OCI-LY3 (cell line): ENCODE results near the gene CD96.

ENCODE experiments used
- EZH2phosphoT487 ChIP-seq: fragments of 200-600 bp; shearing (Covaris generic); IDR thresholded peaks from 2 replicates; pipeline ENCODE4 v1.6.1; 2018; ENCODE audit warnings: antibody characterized with exemption, mixed run types, low read depth
- TF ChIP-seq, protein P1 (sequence below): fragments of 200-600, 300-600 bp; sonication (generic); IDR thresholded peaks from 2 replicates; pipeline ENCODE4 v1.5.1; 2014; ENCODE audit warnings: antibody characterized with exemption, low read length, low read depth

DNA sequence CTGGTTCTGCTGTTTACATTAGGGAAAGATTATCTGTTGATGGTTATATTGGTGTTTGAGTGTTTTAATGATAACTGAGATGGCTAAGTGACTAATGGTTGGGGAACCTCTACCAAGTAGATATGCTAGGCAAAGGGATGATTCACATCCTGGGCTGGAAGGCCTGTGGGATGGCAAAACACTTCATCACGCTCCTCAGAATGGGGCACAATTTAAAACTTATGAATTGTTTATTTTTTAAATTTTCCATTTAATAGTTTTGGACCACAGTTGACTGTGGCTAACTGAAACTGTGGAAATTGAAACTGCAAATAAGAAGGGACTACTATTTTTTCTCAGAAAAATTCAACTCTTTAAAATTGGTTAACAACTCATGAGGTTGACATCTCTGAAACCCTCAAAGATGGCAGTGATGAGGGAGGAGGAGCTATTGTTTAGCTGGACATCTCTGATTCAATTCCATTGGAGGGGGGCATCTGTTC, 153.7 kb downstream of the CD96 start:
- TF ChIP-seq, protein P1, sequence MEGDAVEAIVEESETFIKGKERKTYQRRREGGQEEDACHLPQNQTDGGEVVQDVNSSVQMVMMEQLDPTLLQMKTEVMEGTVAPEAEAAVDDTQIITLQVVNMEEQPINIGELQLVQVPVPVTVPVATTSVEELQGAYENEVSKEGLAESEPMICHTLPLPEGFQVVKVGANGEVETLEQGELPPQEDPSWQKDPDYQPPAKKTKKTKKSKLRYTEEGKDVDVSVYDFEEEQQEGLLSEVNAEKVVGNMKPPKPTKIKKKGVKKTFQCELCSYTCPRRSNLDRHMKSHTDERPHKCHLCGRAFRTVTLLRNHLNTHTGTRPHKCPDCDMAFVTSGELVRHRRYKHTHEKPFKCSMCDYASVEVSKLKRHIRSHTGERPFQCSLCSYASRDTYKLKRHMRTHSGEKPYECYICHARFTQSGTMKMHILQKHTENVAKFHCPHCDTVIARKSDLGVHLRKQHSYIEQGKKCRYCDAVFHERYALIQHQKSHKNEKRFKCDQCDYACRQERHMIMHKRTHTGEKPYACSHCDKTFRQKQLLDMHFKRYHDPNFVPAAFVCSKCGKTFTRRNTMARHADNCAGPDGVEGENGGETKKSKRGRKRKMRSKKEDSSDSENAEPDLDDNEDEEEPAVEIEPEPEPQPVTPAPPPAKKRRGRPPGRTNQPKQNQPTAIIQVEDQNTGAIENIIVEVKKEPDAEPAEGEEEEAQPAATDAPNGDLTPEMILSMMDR: no peak
- TF ChIP-seq EZH2phosphoT487: no peak
